NCI-H128 (cell line): Measurements from ENCODE around the gene DACT2.
"Not testable (repeated sequence)": the region's sequence is repeated elsewhere in the genome, so short reads cannot be mapped to it uniquely, and the experiment has no call there.

Experiments
- DNase-seq: peaks from one replicate; lab custom pipeline; 2025; ENCODE audit not compliant: unreplicated experiment; lab: John Stamatoyannopoulos, UW

The DACT2 gene

DNA sequence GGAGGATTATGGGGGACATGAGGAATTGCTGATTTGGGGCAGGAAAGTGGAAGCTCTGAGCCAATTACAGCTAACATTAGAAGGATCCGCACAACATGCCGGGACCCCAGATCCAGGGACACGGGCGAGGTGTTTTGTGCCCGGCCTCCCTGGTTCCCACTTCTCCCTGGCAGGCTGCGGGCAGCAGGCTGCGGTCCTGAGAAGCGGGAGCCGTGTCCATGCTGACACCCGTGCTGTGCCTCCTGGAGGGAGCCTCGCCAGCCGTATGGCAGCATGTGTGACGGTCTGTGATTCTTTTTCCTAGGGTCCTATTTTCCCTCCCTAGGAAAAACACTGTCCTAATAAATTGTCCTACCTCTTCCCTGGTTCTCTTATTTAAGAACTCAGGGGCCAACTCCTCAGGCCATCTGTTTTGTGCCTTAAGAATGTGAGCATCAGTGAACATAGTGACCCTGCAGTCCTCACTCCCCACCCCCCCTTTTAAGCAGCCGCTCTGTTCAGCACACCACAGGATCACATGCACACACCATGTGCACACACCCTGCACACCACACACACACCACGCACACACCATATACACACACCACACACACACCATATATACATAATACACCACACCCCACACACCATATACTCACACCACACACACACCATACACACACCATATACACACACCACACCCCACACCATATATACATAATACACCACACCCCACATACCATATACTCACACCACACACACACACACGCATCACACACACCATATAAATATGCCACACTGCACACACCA is 49.9 kb downstream of the DACT2 start:
- DNase-seq: no peak

DNA sequence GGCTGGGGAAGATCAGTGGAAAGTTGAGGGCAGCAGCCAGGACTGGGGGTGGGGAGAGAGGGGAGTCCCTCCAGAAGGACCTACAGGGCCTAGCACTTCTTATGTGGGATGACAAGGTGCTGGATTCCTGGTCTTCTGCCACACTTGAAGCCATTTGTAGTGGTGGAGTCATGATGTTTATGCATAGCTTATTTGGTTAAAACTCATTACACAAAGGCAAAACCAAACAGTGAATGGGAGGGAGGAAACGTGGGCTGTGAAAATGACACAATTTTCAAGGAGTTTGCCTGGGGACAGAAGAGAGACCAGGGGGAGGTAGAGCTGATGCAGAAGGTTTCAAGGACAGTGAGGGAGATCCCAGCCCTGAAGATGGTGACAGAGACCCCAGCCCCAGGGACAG is 50.8 kb downstream of the DACT2 start:
- DNase-seq: no peak

- not testable (repeated sequence) for DNase-seq
Measured at GRCh38 chr6:168267779-168268178, 51.8 kb downstream of the DACT2 start.

- DNase-seq: no peak
Measured at GRCh38 chr6:168265827-168266815, 53.5 kb downstream of the DACT2 start.

DNA sequence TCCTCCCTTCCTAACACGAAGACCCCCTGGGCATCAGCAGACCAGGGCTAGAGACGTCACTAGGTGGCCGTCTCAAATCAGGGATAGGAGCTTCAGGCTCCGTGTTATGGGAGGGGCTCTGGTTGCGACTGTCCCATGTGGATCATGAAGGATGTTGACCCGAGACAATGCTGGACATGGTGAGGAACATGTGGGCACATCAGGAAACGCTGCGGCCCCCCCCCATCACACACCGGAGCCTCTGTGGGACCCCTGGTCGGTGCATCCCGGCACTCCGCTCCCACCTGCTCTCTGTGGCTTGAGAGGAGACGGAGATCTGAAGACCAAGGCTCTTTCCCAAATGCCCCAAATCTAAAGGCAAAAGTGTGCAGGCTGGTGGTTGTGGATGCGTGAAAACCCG is 54.2 kb downstream of the DACT2 start:
- DNase-seq: no peak

DNA sequence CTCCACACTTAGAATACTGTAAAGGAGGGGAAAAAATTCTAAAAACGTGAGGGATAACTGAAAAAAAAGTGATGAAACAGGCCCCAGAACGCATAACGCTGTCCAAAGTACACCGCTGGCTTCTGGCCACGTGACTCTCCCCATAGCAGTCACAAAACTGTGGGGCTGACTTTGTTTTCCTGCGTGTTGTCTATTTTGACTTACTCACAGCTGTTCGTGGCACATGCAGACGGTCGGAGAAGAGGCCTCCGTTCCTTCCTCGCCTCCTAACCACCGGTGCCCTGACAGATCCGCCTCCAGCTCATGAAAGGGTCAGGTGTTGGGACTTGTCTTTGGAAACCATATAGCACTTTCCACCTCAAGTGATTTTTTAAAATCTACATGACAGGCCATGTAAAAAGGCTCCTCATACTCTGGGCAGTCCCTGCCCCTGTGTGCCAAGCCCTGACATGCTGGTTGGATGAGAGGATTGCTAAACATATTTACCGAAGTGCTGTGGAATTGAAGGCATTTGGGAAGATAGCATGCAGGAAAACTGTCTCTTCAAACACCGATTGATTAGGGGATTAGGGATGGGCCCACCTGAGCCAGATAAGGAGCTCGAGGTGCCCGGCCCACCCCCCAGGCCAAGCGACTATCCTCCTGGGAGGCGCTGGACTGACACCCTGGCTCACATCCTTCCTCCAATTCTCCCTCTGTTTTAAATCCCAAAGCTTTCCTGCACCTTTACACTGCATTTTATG is 54.8 kb downstream of the DACT2 start:
- no peak for DNase-seq

DNA sequence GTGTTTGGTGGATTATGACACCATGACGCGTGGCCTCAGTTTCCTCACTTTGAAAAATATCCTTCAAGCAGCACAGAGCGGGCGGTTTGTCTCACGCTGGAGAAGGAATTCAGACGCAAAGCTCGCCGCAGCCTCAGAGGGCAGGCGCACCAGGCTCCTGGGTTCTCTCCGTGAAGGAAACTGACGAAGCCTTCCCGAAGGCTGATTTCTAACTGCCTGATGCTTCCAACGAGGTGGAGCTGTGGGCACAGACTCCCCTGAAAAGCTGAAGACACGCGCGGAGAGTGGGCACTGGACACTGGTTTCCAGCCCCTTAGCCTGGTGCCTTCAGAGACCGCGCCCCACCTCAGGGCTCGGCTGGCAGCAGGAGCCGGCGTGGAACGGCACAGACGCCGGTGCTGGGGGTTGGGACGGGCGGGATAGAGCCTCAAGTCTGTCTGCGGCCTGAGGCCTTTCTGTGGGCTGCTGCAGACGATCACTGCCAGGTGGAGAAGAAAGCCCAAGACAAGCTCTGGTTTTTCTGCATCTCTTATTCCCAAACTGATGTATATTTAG is 56.1 kb downstream of the DACT2 start:
- no peak for DNase-seq

- no peak for DNase-seq
Measured at GRCh38 chr6:168261234-168261633, 58.3 kb downstream of the DACT2 start.

DNA sequence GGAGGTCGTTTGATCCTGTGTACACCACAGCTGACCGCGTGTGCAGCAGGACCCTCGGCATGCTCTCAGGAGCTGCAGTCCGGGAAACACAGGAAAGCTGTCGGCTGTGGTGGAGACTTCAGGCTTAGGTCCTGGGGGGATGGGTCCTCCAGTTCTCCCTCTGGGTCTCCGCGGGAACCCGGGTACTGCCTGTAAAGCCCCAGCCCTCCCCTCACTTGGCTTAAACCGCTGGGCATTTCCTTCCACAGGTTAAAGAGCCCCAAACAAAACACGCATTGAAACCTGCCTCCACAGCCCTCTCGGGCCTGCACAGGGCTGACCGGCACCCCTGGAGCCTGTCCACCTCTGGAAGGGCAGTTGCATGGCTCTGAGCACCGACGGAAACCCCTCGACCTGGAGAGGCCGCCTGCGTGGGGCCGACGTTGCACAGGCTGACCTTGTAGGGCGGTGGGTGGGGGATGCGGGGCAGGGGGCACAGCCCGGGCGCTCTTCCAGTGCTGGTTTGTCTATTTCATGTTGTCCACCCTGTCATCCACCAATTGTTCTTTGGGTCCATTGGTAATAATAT is 59.1 kb downstream of the DACT2 start:
- no peak for DNase-seq

DNA sequence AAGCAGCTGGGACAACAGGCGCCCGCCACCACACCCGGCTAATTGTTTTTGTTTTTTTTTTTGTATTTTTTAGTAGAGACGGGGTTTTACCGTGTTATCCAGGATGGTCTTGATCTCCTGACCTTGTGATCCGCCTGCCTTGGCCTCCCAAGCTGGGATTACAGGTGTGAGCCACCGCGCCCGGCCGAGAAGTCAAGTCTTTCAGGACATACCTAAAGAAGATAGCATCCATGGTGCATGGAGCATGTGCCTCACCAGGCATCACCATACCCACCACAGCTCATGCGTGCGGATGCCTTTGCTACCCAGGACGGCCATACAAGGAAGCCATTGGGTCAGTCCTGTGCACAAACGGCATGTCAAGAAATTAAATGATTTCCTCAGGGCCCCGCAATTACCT is 60.8 kb downstream of the DACT2 start:
- no peak for DNase-seq

DNA sequence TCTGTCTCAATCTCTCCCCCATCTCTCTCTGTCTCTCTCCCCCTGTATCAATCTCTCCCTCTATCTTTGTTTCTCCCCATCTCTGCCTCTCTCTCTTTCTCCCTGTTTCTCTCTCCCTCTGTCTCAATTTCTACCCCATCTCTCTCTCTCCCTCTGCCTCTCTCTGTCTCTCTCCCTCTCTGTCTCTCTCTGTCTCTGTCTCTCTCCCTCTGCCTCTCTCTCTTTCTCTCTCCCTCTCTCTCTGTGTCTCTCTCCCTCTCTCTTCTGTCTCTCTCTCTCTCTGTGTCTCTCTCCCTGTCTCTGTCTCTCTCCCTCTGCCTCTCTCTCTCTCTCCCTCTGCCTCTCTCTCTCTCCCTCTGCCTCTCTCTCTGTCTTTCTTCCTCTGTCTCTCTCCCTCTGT is 62.6 kb downstream of the DACT2 start:
- DNase-seq: no peak
